Fibroblast of mammary gland (primary cell): ENCODE data around the gene MED27.

Source experiments
- DNase-seq: peaks from one replicate; pipeline ENCODE4 v3.0.0-alpha.2; 2010; ENCODE audit warnings: low read depth
- H3K4me3 ChIP-seq: 2 replicates; pipeline ENCODE4 v1.5.1; 2011; ENCODE audit warnings: low read depth, mild to moderate bottlenecking, low read length, moderate library complexity; ENCODE audit not compliant: control insufficient read depth
- TF ChIP-seq, protein P1 (sequence below): conservative IDR thresholded peaks from 2 replicates; pipeline ENCODE4 v1.5.1; 2011; ENCODE audit warnings: low read depth, low read length, inconsistent platforms; ENCODE audit not compliant: control insufficient read depth, insufficient read depth

MED27 gene

DNA sequence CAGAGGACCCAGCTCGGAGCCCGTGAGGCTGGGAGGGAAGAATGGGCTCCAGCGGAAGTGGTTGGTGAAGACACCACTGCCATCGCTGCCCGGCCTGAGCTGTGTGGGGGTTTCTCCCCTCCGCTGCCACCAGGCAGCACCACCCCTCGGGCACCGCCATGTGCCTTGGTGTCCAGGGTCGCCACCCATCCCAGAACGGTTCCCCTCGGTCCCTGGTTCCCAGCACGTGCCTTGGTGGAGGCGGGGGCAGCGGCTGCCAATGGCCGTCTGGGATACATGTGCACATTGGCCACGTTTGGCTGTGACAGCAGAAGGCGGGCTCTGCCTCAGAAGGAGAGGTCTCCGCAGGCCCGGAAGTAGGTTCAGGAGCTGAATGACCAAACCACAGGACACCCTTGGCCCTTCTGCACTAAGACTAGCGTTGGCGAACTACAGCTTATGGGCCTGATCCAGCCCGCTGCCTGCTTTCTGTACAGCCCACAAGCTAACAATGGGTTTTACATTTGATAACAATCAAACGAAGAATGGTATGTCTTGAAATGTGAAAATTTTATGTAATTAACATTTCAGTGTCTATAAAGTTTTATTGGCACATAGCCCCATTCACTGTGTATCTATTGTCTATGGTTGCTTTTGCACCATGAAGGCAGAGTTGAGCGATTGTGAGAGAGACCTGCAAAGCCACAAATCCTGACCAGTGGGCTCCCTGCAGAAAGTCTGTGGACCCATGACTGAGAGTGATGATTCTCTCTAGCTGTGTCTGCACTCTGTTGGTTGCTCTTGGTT, 248.1 kb downstream of the MED27 start:
- no peak overlapping the region for H3K4me3 ChIP-seq
- TF ChIP-seq, protein P1, sequence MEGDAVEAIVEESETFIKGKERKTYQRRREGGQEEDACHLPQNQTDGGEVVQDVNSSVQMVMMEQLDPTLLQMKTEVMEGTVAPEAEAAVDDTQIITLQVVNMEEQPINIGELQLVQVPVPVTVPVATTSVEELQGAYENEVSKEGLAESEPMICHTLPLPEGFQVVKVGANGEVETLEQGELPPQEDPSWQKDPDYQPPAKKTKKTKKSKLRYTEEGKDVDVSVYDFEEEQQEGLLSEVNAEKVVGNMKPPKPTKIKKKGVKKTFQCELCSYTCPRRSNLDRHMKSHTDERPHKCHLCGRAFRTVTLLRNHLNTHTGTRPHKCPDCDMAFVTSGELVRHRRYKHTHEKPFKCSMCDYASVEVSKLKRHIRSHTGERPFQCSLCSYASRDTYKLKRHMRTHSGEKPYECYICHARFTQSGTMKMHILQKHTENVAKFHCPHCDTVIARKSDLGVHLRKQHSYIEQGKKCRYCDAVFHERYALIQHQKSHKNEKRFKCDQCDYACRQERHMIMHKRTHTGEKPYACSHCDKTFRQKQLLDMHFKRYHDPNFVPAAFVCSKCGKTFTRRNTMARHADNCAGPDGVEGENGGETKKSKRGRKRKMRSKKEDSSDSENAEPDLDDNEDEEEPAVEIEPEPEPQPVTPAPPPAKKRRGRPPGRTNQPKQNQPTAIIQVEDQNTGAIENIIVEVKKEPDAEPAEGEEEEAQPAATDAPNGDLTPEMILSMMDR = no peak
- DNase-seq = no peak

DNA sequence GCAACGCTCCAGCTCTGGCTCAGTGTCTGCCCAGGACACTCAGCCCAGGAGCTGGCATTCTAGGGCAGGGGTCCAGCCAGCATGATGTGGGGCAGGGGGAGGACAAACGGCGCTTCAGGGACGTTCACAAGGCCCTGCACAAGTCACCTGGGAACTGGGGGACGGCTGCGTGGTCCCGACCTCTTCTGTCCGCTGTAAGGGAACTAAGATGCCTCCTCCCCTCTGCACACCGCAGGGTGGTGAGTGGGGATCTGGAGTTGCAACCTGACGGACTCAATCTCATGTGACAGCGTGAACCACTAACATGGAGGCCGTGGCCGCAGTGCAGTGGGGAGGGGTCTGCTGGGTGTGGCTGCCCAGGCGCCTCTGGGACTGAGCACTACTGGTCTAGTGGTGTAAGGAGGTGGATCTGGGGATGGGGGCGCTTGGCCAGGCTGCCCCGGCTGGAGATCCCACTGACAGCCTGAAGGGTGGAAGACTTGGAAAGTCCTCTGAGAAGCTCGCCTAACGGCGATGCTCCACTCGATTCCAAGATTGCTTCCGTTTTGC, 251.8 kb downstream of the MED27 start:
- TF ChIP-seq, protein P1 = no peak
- no peak for DNase-seq

GRCh38 chr9:131826966-131827525, 252.6 kb downstream of the MED27 start:
- no peak for DNase-seq
- H3K4me3 ChIP-seq = no peak overlapping the region
- TF ChIP-seq, protein P1 = no peak

More for the DNA sequence above, 251.8 kb downstream of the MED27 start:
- H3K4me3 ChIP-seq = no peak overlapping the region

- DNase-seq = no peak
- H3K4me3 ChIP-seq = no peak overlapping the region
- TF ChIP-seq, protein P1 = no peak
Observed at GRCh38 chr9:131826053-131826452, 253.6 kb downstream of the MED27 start.

- H3K4me3 ChIP-seq = no peak overlapping the region
- TF ChIP-seq, protein P1 = no peak
- DNase-seq = no peak
Observed at GRCh38 chr9:131824953-131825495, 254.6 kb downstream of the MED27 start.

GRCh38 chr9:131824155-131824594, 255.5 kb downstream of the MED27 start:
- H3K4me3 ChIP-seq = no peak overlapping the region
- TF ChIP-seq, protein P1 = no peak
- DNase-seq = no peak
